Spinal cord (tissue), 10 donors: ENCODE results near the gene S100A4. TPM values are rescaled to one million over a fixed set of nuclear protein-coding genes. Genes with fewer than 3 reads are reported as not detected.
"Not testable (repeated sequence)": the region's sequence is repeated elsewhere in the genome, so short reads cannot be mapped to it uniquely, and the experiment has no call there.

ENCODE experiments used
- DNase-seq, 6 donors: peaks; one replicate each; pipeline versions ENCODE4 v3.0.0 to v3.0.0-alpha.2; 2013 to 2015; ENCODE audit warnings: low spot score in 6 of 6, low read depth in 4 of 6
- H3K27ac ChIP-seq: one replicate; pipeline ENCODE4 v1.5.1; 2013; ENCODE audit warnings: low read depth, low read length, control low read depth
- H3K27me3 ChIP-seq: one replicate; pipeline ENCODE4 v1.6.1; 2013; ENCODE audit warnings: low read length; ENCODE audit not compliant: control insufficient read depth, insufficient read depth
- H3K36me3 ChIP-seq: one replicate; pipeline ENCODE4 v1.6.1; 2013; ENCODE audit warnings: low read length; ENCODE audit not compliant: control insufficient read depth, insufficient read depth
- H3K4me1 ChIP-seq: one replicate; pipeline ENCODE4 v1.6.1; 2013; ENCODE audit warnings: low read length; ENCODE audit not compliant: control insufficient read depth, insufficient read depth
- H3K4me3 ChIP-seq: one replicate; pipeline ENCODE4 v1.5.1; 2013; ENCODE audit warnings: low read depth, low read length, control low read depth
- H3K9me3 ChIP-seq: one replicate; pipeline ENCODE4 v1.6.1; 2013; ENCODE audit warnings: low read length; ENCODE audit not compliant: control insufficient read depth, insufficient read depth
- WGBS: methylation state at CpG from one replicate; pipeline ENCODE4 v1.1.5; 2013; ENCODE audit warnings: missing lambda C conversion rate; ENCODE audit not compliant: insufficient coverage; 5-methylcytosine and 5-hydroxymethylcytosine counted together
- polyA plus RNA-seq, 2 donors: library from polyadenylated mRNA; unstranded; fragments of 120-200 nt; gene quantifications; one replicate each; pipeline ENCODE4 v1.2.1, GENCODE V29; 2013; ENCODE audit not compliant: insufficient read length in 2 of 2
- total RNA-seq, 2 donors: library from RNA; depleted of rRNA in 1 of 2; stranded (reverse); fragments of 120-200 nt in 1 of 2; fragments of >200 nt in 1 of 2; gene quantifications; one replicate each; pipeline versions ENCODE4 v1.2.3 to v1.2.4, GENCODE V29; 2013 to 2014
- donor health status: healthy.

The S100A4 gene
- total and polyA plus RNA-seq, 4 donors: 6.0 to 38.2 (median 19.5) TPM

GRCh38 chr1:153582836-153583235 is 37.2 kb upstream of the S100A4 start:
- not testable (repeated sequence) for H3K27ac ChIP-seq, H3K4me3 ChIP-seq, DNase-seq, H3K27me3 ChIP-seq, H3K36me3 ChIP-seq, H3K9me3 ChIP-seq
- peaks cover 13% of the 10 kb centered on the region for H3K4me1 ChIP-seq
- WGBS: 100% methylated on average over 6 of the region's 34 CpGs

- WGBS: 79% methylated on average over 3 of the region's 3 CpGs
- Histone ChIP-seq H3K27ac (no peak overlapping the region), H3K4me1 (peaks cover 11% of the 10 kb centered on the region), H3K27me3 (no peaks in the 10 kb centered on the region), H3K4me3 (no peak overlapping the region), H3K36me3 (no peaks in the 10 kb centered on the region), H3K9me3 (no peaks in the 10 kb centered on the region)
- DNase-seq: no peak
Observed at GRCh38 chr1:153578936-153579335, 33.3 kb upstream of the S100A4 start.

GRCh38 chr1:153578490-153578889 is 32.9 kb upstream of the S100A4 start:
- Histone ChIP-seq H3K27ac (no peak overlapping the region), H3K9me3 (no peaks in the 10 kb centered on the region), H3K4me1 (peaks cover 11% of the 10 kb centered on the region), H3K27me3 (no peaks in the 10 kb centered on the region), H3K36me3 (no peaks in the 10 kb centered on the region), H3K4me3 (no peak overlapping the region)
- no peak for DNase-seq

- no peaks in the 10 kb centered on the region for H3K36me3 ChIP-seq
- peak overlapping the region; percentile 57 for H3K27ac ChIP-seq
- no peaks in the 10 kb centered on the region for H3K27me3 ChIP-seq
- H3K9me3 ChIP-seq: no peaks in the 10 kb centered on the region
- H3K4me1 ChIP-seq: peaks cover 11% of the 10 kb centered on the region
- H3K4me3 ChIP-seq: no peak overlapping the region
- WGBS: 61% methylated on average over 9 of the region's 9 CpGs
- DNase-seq: peak in 1 of 6 donors; percentile 61
Observed at GRCh38 chr1:153577624-153578051, 32.0 kb upstream of the S100A4 start.

GRCh38 chr1:153577138-153577537 is 31.5 kb upstream of the S100A4 start:
- no peaks in the 10 kb centered on the region for H3K36me3 ChIP-seq
- WGBS: 40% methylated on average over 1 of the region's 4 CpGs
- DNase-seq: no peak
- no peaks in the 10 kb centered on the region for H3K9me3 ChIP-seq
- H3K4me3 ChIP-seq: no peak overlapping the region
- no peak overlapping the region for H3K27ac ChIP-seq
- no peaks in the 10 kb centered on the region for H3K27me3 ChIP-seq
- H3K4me1 ChIP-seq: peaks cover 13% of the 10 kb centered on the region

GRCh38 chr1:153575497-153575896 is 29.9 kb upstream of the S100A4 start:
- not testable (repeated sequence) for H3K27ac ChIP-seq, H3K27me3 ChIP-seq, H3K4me3 ChIP-seq, H3K9me3 ChIP-seq, DNase-seq, H3K36me3 ChIP-seq
- WGBS: no CpG with 5 or more reads among the region's 10 CpGs
- H3K4me1 ChIP-seq: peaks cover 17% of the 10 kb centered on the region

- H3K9me3 ChIP-seq, H3K4me3 ChIP-seq, H3K27me3 ChIP-seq, H3K27ac ChIP-seq, DNase-seq, H3K36me3 ChIP-seq: not testable (repeated sequence)
- 93% methylated on average over 20 of the region's 35 CpGs for WGBS
- peaks cover 17% of the 10 kb centered on the region for H3K4me1 ChIP-seq
Observed at GRCh38 chr1:153575081-153575491, 29.5 kb upstream of the S100A4 start.

GRCh38 chr1:153573351-153573750 is 27.7 kb upstream of the S100A4 start:
- no CpG with 5 or more reads among the region's 3 CpGs for WGBS
- H3K9me3 ChIP-seq: no peaks in the 10 kb centered on the region
- H3K27me3 ChIP-seq: no peaks in the 10 kb centered on the region
- H3K27ac ChIP-seq: no peak overlapping the region
- H3K36me3 ChIP-seq: no peaks in the 10 kb centered on the region
- H3K4me3 ChIP-seq: no peak overlapping the region
- H3K4me1 ChIP-seq: peaks cover 23% of the 10 kb centered on the region
- peak in 1 of 6 donors; percentile 24 for DNase-seq

- Histone ChIP-seq H3K36me3 (no peaks in the 10 kb centered on the region), H3K27ac (peak overlapping the region; percentile 25), H3K27me3 (no peaks in the 10 kb centered on the region), H3K4me1 (peaks cover 24% of the 10 kb centered on the region), H3K4me3 (no peak overlapping the region), H3K9me3 (no peaks in the 10 kb centered on the region)
- no CpG with 5 or more reads among the region's 3 CpGs for WGBS
- DNase-seq: peak in 4 of 6 donors; percentile 47 to 84 (median 62)
Observed at GRCh38 chr1:153572569-153573015, 27.0 kb upstream of the S100A4 start.

GRCh38 chr1:153571706-153572105 is 26.1 kb upstream of the S100A4 start:
- Histone ChIP-seq H3K9me3 (no peaks in the 10 kb centered on the region), H3K27ac (no peak overlapping the region), H3K4me3 (no peak overlapping the region), H3K4me1 (peaks cover 26% of the 10 kb centered on the region), H3K27me3 (no peaks in the 10 kb centered on the region), H3K36me3 (no peaks in the 10 kb centered on the region)
- DNase-seq: no peak
- WGBS: 87% methylated on average over 4 of the region's 7 CpGs
